GM18909 (cell line): Measurements from ENCODE around the gene MANBA.
A peak's percentile ranks its signal among the peaks of the same experiment; 100 is the strongest.

Source experiments
- ATAC-seq: cut with Tn5 transposase; IDR thresholded peaks from one replicate; pipeline ENCODE4 v1.9.1; 2021; ENCODE audit warnings: mild to moderate bottlenecking; ENCODE audit not compliant: unreplicated experiment, poor library complexity

MANBA gene

DNA sequence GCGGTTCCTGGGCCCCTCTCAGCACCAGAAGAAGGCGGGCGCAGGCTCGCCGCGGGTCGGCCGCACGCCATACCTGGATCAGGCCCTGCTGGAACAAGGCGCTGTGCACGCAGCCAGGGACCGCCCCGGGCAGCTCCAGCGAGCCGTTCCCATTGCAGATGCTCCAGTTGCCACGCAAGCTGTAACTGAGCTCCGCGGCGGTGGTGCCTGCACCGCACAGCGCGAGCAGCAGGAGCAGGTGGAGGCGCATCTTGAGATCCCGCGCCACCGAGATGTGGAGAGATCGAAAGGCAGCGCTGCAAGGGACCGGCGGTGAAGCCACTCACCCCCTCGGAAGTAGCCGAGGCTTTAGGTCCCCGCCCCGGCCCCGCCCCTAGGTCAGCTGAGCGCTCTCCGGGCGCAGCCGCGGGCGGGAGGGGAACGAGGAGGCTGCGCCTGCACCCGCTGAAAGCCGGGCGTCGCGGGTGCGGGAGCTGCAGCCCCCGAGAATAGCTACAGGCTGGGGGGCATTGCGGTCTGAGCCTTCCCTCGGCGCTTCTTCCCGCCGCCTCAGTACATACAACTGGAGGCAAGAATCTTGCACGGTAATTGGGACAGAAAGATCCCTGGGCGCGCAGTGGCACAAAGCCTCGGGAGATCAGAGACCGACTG is at the start of gene MANBA:
Gene MANBA (minus strand): TSS at position 324 of the 651 bp plus-strand sequence. CDS start 74 bp downstream, at position 250.
- ATAC-seq: peak; percentile 94

DNA sequence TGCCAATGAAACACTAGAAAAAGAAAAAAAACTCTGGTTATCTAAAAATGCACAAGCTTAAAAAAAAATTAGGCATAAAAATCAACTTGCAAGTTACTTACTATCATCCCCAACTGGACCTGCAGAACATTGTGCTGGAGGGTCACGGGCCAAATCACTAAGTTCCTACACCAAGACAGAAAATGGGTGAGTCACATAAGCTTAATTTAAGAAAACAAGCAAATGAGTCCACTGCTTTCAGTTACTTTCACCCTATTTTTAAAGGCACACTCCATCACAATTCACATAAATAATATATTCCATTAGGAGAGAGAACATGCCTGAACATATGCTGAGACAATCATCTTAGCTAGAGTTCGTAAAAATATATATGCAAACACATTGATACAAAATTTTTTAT is 48.9 kb upstream of the MANBA start:
- ATAC-seq: no peak

DNA sequence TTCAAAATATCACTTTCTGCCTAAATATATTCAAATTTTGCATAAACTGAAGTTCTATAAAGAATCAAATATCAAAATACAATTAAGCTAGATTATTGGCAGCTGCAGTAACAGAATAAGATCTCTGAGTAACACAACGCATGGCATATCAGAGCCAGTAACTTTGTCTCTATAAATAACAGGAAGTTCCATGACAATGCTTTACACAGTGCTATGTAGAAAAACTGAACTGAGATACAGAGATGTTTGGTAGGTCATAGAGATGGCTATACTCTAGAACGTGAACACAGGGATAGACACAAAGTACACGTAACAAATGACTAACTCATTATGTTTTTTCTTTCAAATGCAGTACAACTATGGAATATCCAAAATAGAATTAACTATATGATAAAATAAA is 48.4 kb upstream of the MANBA start:
- ATAC-seq: peak; percentile 74

DNA sequence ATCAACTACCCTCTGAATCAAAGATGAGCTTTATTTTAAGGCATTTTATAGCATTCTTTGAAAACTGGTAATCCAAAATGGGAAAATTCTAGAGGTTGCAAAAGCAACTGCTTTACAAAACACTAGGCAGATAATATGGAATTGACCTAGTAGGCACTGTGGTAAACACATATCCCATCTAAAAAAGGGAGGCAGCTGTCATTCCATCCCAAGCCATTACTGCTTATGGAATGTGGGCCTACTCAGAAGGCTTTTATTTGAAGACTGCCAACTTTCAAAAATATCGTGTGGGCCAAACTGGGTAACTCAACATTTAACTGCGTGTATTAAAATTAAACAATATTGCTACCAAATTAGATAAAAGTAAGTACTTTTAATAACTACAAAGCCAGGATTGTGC is 47.2 kb upstream of the MANBA start:
- no peak for ATAC-seq

DNA sequence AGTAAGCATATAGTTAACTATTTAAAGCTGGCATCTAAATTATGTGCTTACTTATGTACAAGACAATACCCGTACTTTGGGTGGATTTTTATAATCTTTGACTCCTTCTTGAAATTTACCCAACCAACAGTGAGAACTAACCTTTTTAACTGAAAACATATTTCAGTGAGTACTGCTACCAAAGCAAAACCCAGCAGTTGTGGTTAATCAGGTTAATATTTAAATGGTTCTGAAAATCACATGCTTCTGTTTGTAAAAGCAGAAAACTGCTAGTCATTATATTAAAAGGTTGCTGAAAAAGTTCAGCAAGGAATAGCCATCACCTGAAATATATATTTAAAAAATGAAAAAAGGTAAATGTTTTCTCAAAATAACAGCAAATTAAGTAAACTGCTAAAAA is 46.6 kb upstream of the MANBA start:
- ATAC-seq: peak; percentile 53

DNA sequence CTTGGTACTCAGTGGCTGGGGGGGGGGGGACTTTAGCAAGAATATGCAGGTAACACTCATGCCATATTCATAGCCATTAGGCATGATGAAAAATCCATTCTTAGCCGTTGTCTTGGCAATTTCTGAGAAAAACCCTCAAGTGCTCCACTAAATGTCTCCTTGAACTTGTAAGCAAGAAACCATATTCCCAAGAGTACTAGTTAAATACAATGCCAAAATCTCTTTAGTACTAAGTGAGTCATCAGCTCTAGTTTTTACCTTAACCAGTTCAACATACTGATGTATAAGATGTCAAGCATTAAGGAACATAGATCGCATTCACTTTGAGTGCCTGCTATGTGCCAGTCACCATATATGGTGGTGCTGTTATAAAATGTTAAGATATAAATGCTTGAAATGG is 39.0 kb upstream of the MANBA start:
- no peak for ATAC-seq

DNA sequence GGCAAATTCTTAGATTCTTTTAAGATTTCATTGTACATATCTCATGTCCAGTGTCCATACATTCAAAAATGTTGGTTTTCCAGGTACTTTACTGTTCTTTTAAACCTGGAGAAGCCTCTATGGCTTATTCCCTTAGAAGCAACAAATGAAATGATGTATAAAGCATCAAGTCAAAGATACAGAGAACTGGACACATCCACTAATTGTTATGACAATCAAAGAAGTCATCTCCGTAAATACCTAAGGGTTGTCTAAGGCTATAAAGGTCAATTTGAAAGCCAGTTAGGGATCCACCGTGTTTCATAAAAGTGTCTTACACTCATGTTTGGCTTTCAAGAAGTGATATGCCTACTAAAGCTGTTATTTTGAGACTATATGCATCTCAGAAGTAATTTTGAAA is 34.2 kb upstream of the MANBA start:
- no peak for ATAC-seq

DNA sequence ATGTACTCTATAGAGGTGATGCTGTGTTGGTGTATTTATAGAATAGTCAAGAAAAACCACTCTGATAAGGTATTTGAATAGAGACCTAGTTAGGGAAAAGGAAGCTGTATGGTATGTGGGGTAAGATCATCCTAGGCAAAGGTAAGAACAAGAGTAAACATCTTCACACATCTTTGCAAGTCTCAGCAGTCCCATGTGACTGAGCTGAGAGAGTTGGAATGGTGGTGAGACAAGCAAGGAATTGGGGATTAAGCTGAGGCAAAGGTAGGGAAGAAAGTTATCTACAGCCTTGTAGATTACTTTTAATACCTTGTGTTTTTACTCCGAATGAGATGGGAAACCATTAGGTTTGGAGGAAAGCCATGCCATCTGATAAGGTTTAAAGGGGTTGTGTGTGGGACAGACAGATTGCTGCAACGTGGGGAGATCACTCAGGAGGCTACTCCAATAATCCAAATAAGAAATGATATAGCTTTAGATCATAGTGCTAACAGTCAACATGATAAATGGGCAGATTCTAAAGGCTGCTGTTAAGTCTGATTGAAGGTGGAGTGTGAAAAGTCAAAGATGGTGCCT is 31.7 kb upstream of the MANBA start:
- no peak for ATAC-seq

DNA sequence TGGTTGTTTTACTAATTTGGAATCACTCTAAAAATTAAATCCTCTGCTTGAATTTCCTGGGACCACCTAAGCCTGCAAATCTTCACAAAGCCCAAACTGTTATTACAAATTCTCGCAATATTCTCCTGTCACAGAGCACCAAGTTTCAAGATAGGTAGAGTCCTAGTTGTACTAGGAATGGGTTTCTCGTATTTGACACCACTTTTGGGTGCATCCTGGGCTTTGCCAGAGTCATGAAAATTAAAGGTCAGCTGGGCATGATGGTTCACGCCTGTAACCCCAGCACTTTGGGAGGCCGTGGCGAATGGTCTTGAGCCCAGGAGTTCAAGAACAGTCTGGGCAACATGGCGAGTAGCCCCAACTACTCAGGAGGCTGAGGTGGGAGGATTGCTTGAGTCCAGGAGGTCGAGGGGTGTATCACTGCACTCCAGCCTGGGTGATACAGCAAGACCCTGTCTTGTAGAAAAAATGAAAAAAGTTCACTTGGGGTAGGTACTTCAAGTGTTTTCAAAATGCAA is 30.6 kb upstream of the MANBA start:
- ATAC-seq: no peak

DNA sequence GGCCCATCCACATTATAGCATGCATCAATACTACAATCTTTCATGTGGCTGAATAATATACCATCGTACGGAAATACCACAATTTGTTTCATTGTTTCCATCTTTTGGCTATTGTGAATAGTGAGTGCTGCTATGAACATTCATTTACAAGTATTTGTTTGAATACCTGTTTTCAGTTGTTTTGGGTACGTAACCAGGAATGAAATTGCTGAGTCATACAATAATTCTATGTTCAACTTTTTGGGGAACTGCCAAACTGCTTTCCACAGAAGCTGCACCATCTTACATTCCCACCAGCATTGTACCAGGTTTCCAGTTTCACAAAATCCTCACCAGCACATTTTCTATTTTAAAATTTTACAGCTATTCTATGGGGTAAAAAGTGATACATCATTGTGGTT is 28.5 kb upstream of the MANBA start:
- ATAC-seq: no peak

DNA sequence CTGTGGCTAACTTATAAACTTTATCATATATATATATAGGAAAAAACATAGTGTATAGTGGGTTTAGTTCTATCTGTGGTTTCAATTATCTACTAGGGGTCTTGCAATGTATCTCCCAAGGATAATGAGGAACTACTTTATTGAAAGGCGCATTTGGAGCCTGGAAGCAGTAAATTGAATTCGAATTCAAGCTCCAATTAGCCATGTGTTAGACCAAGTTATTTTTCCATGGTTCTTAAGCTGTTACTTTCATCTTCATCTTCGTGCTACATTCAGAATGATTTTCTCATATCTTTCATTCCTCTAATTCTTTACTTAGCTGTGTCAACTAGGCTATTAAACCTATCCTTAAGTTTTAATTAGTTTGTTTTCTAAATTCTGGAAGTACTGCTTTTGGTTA is 27.2 kb upstream of the MANBA start:
- ATAC-seq: no peak

DNA sequence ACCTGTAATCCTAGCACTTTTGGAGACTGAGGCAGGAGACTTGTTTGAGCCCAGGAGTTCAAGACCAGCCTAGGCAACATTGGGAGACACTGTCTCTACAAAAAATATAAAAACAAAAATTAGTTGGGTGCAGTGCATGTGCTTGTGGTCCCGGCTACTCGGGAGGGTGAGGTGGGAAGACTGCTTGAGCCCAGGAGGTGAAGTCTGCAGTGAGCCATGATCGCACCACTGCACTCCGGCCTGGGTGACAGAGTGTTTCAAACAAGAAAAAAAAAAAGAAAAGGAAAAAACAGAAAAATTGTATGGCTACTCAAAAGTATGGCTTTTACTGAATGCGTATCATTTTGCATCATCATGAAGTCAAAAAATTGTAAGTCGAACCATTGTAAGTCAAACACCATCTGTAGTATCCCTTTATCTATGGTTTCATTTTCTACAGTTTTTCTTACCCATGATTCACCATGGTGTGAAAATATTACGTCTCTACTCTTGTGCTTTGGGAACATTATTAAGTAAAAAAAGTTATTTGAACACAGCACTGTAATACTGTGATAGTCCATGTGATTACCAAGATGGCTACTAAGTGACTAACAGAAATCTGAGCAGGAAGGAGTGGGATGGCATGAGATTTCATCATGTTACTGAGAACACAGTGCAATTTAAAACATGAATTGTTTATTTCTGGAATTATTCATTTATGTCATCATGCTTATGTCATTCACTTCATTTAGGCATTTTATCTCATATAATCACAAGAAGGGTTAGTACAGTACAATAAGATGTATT is 26.5 kb upstream of the MANBA start:
- no peak for ATAC-seq

DNA sequence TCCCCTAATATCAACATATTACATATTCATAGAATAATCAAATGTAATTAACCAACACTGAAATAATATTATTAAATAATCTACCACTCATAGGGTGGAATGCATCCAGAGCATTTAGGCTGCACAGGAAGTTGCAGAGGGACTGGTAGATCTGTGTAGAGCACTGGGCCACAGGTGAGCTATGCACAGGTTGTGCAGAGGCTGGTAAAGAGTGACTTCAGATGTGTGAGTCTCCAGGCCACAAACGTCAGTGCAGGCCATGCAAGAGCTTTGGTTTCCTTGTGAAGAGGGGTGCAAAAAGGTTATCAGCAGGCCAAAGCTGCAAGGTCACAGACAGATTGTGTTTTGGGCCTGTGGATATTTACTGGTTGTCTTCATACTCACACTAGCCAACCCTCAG is 25.5 kb upstream of the MANBA start:
- no peak for ATAC-seq

DNA sequence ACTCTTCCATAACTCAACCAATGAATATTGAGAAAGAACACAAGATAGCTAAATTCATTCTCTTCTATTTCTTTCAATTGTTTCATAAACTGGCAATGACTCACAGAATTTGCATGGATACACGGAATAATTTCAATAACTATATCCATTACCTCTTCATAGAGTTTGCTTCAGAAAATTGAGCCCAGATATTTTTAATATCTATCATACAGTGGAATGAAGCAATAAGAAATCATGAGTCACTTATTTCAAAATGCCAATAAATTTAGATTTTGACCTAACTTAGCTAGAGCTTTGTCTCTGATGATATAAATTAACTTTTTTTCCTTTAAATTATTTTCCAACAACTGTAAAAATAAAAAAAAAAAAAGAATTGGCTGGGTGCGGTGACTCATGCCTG is 22.2 kb upstream of the MANBA start:
- no peak for ATAC-seq

DNA sequence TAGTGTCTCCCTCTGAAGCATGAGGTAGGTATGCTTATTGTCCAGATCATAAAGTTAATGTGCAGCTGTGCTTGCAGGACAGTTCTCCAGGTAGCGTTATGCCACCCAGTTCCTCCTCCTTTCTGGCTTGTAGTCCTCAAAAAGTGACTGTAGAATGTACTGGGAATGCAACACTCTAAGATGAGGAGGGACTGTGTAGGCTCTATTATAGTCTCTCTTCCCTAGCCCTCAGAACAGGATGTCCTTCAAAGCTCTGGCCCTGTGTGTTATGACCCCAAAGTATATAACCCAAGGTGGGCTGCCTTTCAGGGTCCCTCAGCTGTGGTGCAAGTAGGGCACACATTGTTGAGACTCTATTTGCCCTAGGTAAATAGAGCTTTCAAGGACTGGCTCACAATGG is 20.8 kb upstream of the MANBA start:
- ATAC-seq: no peak

DNA sequence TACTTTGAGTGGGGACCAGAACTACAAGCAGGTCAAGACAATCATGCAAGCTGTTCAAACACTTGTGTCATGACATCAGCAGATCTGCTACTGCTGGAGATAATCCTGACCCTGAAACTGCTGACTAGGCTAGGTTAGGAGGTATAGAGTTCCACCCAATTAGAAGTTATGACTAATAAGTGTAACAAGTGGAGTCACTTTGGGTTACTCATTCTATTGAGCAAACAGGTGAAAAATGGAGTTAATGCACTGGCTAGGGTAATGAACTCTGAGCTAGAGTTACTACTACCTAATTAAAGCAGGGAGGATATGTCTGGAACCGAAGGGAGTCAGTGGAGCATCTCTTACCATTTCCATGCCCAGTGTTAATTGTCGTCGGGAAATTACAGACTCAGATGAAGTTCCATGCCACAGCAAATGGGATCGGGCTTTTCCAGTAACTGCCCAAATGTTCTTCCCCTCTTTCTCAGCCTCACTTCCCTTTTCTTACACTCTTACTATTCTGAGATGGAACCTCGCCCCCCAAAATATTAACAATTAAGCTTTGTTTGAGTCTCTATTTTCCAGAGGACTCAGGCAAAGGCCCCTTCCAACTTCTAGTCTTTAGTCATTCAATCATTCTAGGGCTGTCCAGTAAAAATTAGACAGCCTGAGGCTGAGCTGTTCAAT is 19.8 kb upstream of the MANBA start:
- ATAC-seq: no peak

DNA sequence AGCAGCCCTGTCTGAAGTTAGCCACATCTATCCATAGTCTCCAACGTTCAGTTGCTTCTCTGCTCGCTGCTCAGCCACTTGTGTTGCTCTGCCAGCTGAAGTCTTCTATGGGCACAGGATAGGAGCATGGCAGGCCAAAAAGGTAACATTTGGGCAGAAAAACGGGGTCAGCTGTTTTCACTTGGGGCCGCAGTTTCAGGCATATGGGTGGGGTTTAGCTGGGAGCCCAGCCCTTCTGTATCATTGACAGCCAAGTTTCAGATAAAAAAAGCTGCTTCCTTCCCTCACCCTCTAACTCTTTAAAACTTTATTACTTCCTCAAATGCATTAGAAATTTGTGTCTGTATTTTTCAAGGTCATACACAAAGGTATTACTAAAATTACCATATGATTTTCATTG is 18.4 kb upstream of the MANBA start:
- ATAC-seq: no peak

DNA sequence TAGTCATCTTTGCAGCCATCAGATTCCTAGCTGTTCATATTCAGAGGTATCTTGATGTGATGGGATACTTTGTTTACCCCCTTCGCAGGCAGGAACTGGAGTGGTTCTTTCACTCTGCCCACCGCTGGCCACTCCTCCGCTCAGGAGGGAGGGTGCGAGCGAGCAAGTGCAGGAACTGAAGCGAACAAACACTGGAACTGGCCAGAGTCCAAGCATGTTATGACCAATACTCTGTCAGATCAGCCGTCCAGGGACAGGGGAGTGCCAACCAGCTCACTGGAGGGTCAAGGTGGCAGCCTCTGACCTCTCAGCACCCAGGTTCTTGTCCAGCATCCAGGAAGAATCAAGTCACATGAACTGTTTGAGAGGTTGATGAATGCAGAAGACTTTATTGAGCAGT is 18.0 kb upstream of the MANBA start:
- no peak for ATAC-seq

DNA sequence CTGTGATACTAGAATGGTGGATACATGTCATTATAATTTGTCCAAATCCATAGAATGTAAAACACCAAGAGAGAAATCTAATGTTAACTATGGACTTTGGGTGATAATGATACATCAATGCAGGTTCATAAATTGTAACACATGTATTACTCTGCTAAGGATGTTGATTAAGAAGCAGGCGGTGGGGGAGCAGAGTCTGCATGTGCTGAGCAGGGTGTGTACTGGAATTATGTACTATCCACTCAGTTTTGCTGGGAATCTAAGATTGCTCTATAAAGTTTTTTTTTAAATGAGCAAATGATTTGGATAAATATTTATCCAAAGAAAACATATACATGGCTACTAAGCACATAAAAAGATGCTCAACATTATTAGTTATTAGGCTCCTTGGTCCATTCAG is 15.0 kb upstream of the MANBA start:
- ATAC-seq: no peak

DNA sequence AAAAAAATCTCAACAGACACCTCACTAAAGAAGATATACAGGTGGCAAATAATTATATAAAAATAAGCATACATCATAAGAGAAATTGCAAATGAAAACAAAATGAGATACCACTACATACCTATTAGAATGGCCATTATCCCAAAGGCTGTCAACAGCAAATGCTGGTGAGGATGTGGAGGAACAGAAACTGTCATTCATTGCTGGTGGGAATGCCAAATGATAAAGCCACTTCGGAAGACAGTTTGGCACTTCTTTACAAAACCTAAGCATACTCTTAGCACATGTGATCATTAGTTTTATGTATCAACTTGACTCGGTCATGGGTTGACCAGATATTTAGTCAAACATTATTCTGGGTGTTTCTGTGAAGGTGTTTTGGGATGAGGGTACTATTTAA is 13.5 kb upstream of the MANBA start:
- ATAC-seq: no peak

DNA sequence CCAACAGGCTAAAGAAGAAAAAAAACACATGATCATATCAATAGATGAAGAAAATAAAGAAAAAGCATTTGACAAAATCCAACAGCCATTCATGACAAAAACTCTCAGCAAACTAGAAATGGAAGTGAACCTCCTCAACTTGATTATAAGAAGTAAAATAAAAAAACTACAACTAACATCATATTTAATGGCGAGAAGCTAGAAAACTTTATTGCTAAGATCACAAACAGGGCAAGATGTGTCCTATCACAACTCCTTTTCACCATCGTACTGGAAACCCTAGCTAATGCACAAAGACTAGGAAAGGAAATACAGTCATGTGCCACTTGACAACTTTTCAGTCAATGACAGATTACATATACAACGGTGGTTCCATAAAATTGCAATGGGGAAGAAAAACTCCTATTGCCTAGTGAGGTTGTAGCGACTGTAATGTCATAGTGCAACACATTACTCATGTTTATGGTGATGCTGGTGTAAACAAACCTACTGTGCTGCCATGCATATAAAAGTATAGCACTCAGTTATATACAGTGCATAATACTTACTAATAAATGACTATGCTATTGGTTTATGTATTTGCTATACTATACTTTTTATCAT is 12.1 kb upstream of the MANBA start:
- no peak for ATAC-seq
